ENCODE measurements around the gene USP13. TPM values are rescaled to one million over a fixed set of nuclear protein-coding genes. Genes with fewer than 3 reads are reported as not detected.

The USP13 gene
- total and polyA plus RNA-seq, 10 of the 15 experiments (the other 5 are each of a cell fraction or from before 2014, with no cell fraction given) = 3.2 to 20.8 (median 9.0) TPM

GRCh38 chr3:179653096-179653797, 407 bp downstream of the USP13 start (continued):
- TF ChIP-seq, protein P1, sequence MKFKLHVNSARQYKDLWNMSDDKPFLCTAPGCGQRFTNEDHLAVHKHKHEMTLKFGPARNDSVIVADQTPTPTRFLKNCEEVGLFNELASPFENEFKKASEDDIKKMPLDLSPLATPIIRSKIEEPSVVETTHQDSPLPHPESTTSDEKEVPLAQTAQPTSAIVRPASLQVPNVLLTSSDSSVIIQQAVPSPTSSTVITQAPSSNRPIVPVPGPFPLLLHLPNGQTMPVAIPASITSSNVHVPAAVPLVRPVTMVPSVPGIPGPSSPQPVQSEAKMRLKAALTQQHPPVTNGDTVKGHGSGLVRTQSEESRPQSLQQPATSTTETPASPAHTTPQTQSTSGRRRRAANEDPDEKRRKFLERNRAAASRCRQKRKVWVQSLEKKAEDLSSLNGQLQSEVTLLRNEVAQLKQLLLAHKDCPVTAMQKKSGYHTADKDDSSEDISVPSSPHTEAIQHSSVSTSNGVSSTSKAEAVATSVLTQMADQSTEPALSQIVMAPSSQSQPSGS (IDR thresholded peaks at IDR 0.05; ENCODE audit: low read length) = no peak
- TF ChIP-seq, protein P2, sequence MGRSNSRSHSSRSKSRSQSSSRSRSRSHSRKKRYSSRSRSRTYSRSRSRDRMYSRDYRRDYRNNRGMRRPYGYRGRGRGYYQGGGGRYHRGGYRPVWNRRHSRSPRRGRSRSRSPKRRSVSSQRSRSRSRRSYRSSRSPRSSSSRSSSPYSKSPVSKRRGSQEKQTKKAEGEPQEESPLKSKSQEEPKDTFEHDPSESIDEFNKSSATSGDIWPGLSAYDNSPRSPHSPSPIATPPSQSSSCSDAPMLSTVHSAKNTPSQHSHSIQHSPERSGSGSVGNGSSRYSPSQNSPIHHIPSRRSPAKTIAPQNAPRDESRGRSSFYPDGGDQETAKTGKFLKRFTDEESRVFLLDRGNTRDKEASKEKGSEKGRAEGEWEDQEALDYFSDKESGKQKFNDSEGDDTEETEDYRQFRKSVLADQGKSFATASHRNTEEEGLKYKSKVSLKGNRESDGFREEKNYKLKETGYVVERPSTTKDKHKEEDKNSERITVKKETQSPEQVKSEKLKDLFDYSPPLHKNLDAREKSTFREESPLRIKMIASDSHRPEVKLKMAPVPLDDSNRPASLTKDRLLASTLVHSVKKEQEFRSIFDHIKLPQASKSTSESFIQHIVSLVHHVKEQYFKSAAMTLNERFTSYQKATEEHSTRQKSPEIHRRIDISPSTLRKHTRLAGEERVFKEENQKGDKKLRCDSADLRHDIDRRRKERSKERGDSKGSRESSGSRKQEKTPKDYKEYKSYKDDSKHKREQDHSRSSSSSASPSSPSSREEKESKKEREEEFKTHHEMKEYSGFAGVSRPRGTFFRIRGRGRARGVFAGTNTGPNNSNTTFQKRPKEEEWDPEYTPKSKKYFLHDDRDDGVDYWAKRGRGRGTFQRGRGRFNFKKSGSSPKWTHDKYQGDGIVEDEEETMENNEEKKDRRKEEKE (IDR thresholded peaks at IDR 0.05) = no peak
- TF ChIP-seq RAD21 (IDR thresholded peaks at IDR 0.05; ENCODE audit: insufficient read depth, low read depth, low read length) (no peak; the same call in 1 of the 2 replicates), ELK1 (IDR thresholded peaks at IDR 0.05; ENCODE audit: low read depth, low read length) (no peak), FOXK2 (IDR thresholded peaks at IDR 0.05) (no peak), STAT1 (conservative IDR thresholded peaks at IDR 0.05) (no peak), TAF1 (IDR thresholded peaks at IDR 0.05; ENCODE audit: borderline replicate concordance, low read depth, low read length) (0 out of 2 replicates have a peak, but pooled peaks have one; percentile 27), RB1 (IDR thresholded peaks at IDR 0.05; ENCODE audit: borderline replicate concordance) (no peak), CBX3 (IDR thresholded peaks at IDR 0.05; ENCODE audit: borderline replicate concordance, low read depth) (no peak), ASH2L (IDR thresholded peaks at IDR 0.05; ENCODE audit: borderline replicate concordance, low read depth) (no peak), DPF2 (IDR thresholded peaks at IDR 0.05) (0 out of 2 replicates have a peak, but pooled peaks have one; percentile 16), PAX5 (IDR thresholded peaks at IDR 0.05; ENCODE audit: borderline replicate concordance, low read depth, low read length) (no peak), ATF3 (IDR thresholded peaks at IDR 0.05; ENCODE audit: borderline replicate concordance, extremely low read depth, low read depth, low read length) (no peak), MAX (IDR thresholded peaks at IDR 0.05; ENCODE audit: low read depth, low read length) (peak; percentile 37; the same call in 1 of the 2 replicates), POLR2A (IDR thresholded peaks at IDR 0.05; ENCODE audit: low read depth, low read length) (peak; percentile 79), NFYB (IDR thresholded peaks at IDR 0.05; ENCODE audit: insufficient read depth, low read depth, low read length) (no peak), FOXM1 (IDR thresholded peaks at IDR 0.05; ENCODE audit: low read depth, low read length) (no peak), ZNF24 (IDR thresholded peaks at IDR 0.05) (no peak), ZZZ3 (IDR thresholded peaks at IDR 0.05; ENCODE audit: control insufficient read depth, insufficient read length, low read depth) (no peak), YBX1 (IDR thresholded peaks at IDR 0.05) (no peak), RAD51 (IDR thresholded peaks at IDR 0.05) (no peak), KLF5 (IDR thresholded peaks at IDR 0.05; ENCODE audit: partially characterized antibody) (no peak), KAT2A (conservative IDR thresholded peaks at IDR 0.05; ENCODE audit: control insufficient read depth, low read depth, low read length) (no peak), ZBED1 (IDR thresholded peaks at IDR 0.05; ENCODE audit: borderline replicate concordance) (no peak)
- TF ChIP-seq, protein P3, sequence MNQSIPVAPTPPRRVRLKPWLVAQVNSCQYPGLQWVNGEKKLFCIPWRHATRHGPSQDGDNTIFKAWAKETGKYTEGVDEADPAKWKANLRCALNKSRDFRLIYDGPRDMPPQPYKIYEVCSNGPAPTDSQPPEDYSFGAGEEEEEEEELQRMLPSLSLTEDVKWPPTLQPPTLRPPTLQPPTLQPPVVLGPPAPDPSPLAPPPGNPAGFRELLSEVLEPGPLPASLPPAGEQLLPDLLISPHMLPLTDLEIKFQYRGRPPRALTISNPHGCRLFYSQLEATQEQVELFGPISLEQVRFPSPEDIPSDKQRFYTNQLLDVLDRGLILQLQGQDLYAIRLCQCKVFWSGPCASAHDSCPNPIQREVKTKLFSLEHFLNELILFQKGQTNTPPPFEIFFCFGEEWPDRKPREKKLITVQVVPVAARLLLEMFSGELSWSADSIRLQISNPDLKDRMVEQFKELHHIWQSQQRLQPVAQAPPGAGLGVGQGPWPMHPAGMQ (IDR thresholded peaks at IDR 0.05; ENCODE audit: borderline replicate concordance) = no peak
